Measurements from ENCODE around the gene GNG13.
"Not testable (repeated sequence)": the region's sequence is repeated elsewhere in the genome, so short reads cannot be mapped to it uniquely, and the experiment has no call there.

The GNG13 gene

DNA sequence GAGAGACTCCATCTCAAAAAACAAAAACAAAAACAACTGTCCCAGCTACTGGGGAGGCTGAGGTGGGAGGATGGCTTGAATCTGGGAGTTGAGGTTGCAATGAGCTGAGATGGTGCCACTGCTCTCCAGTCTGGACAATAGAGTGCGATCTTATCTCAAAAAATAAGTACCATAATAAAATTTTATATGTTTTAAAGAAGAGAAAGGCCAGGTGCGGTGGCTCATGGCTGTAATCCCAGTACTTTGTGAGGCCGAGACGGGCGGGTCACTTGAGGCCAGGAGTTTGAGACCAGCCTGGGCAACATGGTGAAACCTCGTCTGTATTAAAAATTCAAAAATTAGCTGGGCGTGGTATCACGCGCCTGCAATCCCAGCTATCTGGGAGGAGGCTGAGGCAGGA lies 23.7 kb downstream of the GNG13 start:
- Histone ChIP-seq H3K27me3 (ENCODE audit: insufficient read depth, poor library complexity, severe bottlenecking) (peaks cover 6% of the 10 kb centered on the region), H3K27ac (replicated peaks) (no peak overlapping the region), H3K4me3 (replicated peaks; ENCODE audit: insufficient read depth, low read length) (no peak overlapping the region)
- no peak for DNase-seq (ENCODE audit: low read depth in 1 of 2, low spot score in 1 of 2)
- TF ChIP-seq, protein P1, sequence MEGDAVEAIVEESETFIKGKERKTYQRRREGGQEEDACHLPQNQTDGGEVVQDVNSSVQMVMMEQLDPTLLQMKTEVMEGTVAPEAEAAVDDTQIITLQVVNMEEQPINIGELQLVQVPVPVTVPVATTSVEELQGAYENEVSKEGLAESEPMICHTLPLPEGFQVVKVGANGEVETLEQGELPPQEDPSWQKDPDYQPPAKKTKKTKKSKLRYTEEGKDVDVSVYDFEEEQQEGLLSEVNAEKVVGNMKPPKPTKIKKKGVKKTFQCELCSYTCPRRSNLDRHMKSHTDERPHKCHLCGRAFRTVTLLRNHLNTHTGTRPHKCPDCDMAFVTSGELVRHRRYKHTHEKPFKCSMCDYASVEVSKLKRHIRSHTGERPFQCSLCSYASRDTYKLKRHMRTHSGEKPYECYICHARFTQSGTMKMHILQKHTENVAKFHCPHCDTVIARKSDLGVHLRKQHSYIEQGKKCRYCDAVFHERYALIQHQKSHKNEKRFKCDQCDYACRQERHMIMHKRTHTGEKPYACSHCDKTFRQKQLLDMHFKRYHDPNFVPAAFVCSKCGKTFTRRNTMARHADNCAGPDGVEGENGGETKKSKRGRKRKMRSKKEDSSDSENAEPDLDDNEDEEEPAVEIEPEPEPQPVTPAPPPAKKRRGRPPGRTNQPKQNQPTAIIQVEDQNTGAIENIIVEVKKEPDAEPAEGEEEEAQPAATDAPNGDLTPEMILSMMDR (IDR thresholded peaks at IDR 0.05; ENCODE audit: insufficient read depth, low read length): no peak
- TF ChIP-seq, protein P2, sequence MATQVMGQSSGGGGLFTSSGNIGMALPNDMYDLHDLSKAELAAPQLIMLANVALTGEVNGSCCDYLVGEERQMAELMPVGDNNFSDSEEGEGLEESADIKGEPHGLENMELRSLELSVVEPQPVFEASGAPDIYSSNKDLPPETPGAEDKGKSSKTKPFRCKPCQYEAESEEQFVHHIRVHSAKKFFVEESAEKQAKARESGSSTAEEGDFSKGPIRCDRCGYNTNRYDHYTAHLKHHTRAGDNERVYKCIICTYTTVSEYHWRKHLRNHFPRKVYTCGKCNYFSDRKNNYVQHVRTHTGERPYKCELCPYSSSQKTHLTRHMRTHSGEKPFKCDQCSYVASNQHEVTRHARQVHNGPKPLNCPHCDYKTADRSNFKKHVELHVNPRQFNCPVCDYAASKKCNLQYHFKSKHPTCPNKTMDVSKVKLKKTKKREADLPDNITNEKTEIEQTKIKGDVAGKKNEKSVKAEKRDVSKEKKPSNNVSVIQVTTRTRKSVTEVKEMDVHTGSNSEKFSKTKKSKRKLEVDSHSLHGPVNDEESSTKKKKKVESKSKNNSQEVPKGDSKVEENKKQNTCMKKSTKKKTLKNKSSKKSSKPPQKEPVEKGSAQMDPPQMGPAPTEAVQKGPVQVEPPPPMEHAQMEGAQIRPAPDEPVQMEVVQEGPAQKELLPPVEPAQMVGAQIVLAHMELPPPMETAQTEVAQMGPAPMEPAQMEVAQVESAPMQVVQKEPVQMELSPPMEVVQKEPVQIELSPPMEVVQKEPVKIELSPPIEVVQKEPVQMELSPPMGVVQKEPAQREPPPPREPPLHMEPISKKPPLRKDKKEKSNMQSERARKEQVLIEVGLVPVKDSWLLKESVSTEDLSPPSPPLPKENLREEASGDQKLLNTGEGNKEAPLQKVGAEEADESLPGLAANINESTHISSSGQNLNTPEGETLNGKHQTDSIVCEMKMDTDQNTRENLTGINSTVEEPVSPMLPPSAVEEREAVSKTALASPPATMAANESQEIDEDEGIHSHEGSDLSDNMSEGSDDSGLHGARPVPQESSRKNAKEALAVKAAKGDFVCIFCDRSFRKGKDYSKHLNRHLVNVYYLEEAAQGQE (IDR thresholded peaks at IDR 0.05; ENCODE audit: insufficient replicate concordance, low read depth): no peak
- no peak for TF ChIP-seq GABPA (IDR thresholded peaks at IDR 0.05; ENCODE audit: low read depth)
- no peak for TF ChIP-seq POLR2AphosphoS5 (IDR thresholded peaks at IDR 0.05; ENCODE audit: low read depth)
- no peak for TF ChIP-seq SPI1 (IDR thresholded peaks at IDR 0.05; ENCODE audit: borderline replicate concordance, low read depth)

DNA sequence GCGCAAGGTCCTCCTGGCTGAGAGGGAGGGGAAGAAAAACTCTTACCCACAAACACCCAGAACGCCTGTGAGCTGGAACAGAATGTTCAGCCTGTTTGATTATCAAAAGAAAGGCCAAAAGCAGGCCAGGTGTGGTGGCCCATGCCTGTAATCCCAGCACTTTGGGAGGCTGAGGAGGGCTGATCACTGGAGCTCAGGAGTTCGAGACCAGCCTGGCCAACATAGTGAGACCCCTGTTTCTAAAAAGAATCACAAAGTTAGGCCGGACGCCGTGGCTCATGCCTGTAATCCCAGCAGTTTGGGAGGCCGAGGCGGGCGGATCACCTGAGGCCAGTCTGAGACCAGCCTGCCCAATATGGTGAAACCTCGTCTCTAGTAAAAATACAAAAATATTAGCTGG lies 24.2 kb downstream of the GNG13 start:
- H3K27ac ChIP-seq (replicated peaks); DNase-seq (ENCODE audit: low read depth in 1 of 2, low spot score in 1 of 2); H3K27me3 ChIP-seq (ENCODE audit: insufficient read depth, poor library complexity, severe bottlenecking); H3K4me3 ChIP-seq (replicated peaks; ENCODE audit: insufficient read depth, low read length): not testable (repeated sequence)

DNA sequence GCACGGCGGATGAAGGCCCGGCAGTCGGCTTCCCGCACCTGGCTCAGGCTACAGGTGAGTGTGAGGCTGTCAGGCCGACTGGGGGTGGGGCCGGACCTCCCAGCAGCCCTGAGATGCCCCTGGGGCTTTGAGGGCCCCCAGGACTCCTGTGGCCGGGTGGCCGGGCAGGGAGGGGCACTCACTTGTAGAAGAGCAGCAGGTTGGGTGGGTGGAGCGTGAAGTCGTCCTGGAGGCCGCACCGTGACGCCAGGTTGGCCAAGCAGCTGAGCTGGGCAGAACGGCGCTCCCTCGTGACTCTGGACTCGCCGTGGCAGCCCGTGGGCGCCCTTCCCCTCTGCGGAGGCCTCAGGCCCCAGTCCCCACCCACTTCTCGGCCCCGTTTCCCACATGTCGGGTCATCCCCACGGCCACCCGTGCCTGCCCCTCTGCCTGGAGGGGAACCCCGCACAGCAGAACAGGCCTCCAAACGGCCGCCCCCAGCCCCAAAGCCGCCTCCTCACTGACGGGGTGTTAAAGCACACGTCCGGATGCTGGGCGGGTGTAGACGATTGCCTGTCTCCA lies 25.2 kb downstream of the GNG13 start:
- H3K4me3 ChIP-seq (replicated peaks; ENCODE audit: insufficient read depth, low read length): no peak overlapping the region
- no peak overlapping the region for H3K27ac ChIP-seq (replicated peaks)
- DNase-seq (ENCODE audit: low read depth in 1 of 2, low spot score in 1 of 2): no peak
- TF ChIP-seq SPI1 (IDR thresholded peaks at IDR 0.05; ENCODE audit: borderline replicate concordance, low read depth) (no peak), GABPA (IDR thresholded peaks at IDR 0.05; ENCODE audit: low read depth) (no peak), POLR2AphosphoS5 (IDR thresholded peaks at IDR 0.05; ENCODE audit: low read depth) (no peak)
- TF ChIP-seq, protein P2 (IDR thresholded peaks at IDR 0.05; ENCODE audit: insufficient replicate concordance, low read depth): no peak
- TF ChIP-seq, protein P1 (IDR thresholded peaks at IDR 0.05; ENCODE audit: insufficient read depth, low read length): no peak
- H3K27me3 ChIP-seq (ENCODE audit: insufficient read depth, poor library complexity, severe bottlenecking): peaks cover 3% of the 10 kb centered on the region

GRCh38 chr16:774086-775001 lies 26.2 kb downstream of the GNG13 start:
- Histone ChIP-seq H3K4me3 (replicated peaks; ENCODE audit: insufficient read depth, low read length) (no peak overlapping the region), H3K27ac (replicated peaks) (no peak overlapping the region), H3K27me3 (ENCODE audit: insufficient read depth, poor library complexity, severe bottlenecking) (peaks cover 3% of the 10 kb centered on the region)
- TF ChIP-seq, protein P1 (IDR thresholded peaks at IDR 0.05; ENCODE audit: insufficient read depth, low read length): no peak
- no peak for DNase-seq (ENCODE audit: low read depth in 1 of 2, low spot score in 1 of 2)

All from HL-60 (cell line).